Measurements from ENCODE around the gene DNAJB5. TPM values are rescaled to one million over a fixed set of nuclear protein-coding genes. Genes with fewer than 3 reads are reported as not detected.

The DNAJB5 gene
- total and polyA plus RNA-seq, 4 donors: 0.76 to 2.3 (median 1.8) TPM

DNA sequence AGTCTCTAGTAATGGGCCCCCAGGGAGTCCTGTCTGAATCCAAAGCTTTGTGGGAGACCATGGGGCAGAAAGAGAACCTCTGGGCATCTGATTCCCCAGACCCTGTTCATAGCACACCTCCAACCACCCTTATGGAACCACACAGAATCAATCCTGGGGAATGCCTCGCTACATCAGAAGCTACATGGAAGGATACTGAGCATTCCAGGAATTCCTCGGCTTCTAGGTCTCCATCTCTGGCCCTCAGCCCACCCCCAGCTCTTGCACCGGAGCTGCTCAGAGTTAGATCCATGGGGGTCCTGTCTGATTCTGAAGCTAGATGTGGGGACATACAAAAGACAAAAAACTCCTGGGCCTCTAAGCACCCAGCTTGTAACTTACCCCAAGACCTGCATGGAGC lies 54.5 kb downstream of the DNAJB5 start (continued):
- TF ChIP-seq, protein P1, sequence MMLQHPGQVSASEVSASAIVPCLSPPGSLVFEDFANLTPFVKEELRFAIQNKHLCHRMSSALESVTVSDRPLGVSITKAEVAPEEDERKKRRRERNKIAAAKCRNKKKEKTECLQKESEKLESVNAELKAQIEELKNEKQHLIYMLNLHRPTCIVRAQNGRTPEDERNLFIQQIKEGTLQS (IDR thresholded peaks at IDR 0.05): no peak
- TF ChIP-seq, protein P2, sequence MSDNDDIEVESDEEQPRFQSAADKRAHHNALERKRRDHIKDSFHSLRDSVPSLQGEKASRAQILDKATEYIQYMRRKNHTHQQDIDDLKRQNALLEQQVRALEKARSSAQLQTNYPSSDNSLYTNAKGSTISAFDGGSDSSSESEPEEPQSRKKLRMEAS (IDR thresholded peaks at IDR 0.05): no peak
- no peak for TF ChIP-seq JUND (IDR thresholded peaks at IDR 0.05)
- TF ChIP-seq EGR1 (IDR thresholded peaks at IDR 0.05; ENCODE audit: low read depth in 2 of 2): no peak

Other genes starting within 250 kb of the DNAJB5 start
- gene PHF24, start 31.5 kb upstream of the DNAJB5 start, total RNA-seq: under 1 TPM; 0.05 to 0.17 TPM
- gene PHF24, start 31.5 kb upstream of the DNAJB5 start, polyA plus RNA-seq: under 1 TPM; 0.01 to 0.03 TPM
- gene VCP, start 82.9 kb downstream of the DNAJB5 start, total RNA-seq: 100 to 1,000 TPM; 175 to 248 TPM
- gene VCP, start 82.9 kb downstream of the DNAJB5 start, polyA plus RNA-seq: 100 to 1,000 TPM in 1 of 2 donors, 10 to 100 TPM in 1; 57.6 to 131 TPM
- 10 to 100 TPM in 1 of 2 donors, 1 to 10 TPM in 1; 4.4 to 16.0 TPM for gene FANCG, start 90.2 kb downstream of the DNAJB5 start, total RNA-seq
- 1 to 10 TPM; 1.7 to 3.5 TPM for gene FANCG, start 90.2 kb downstream of the DNAJB5 start, polyA plus RNA-seq
- gene PIGO, start 106.8 kb downstream of the DNAJB5 start, total RNA-seq: 10 to 100 TPM; 10.5 to 15.7 TPM
- gene PIGO, start 106.8 kb downstream of the DNAJB5 start, polyA plus RNA-seq: 10 to 100 TPM; 15.2 to 16.0 TPM
- 10 to 100 TPM; 77.8 to 85.1 TPM for gene STOML2, start 113.4 kb downstream of the DNAJB5 start, total RNA-seq
- 10 to 100 TPM; 77.9 to 96.8 TPM for gene STOML2, start 113.4 kb downstream of the DNAJB5 start, polyA plus RNA-seq
- 10 to 100 TPM in 1 of 2 donors, 1 to 10 TPM in 1; 6.9 to 29.8 TPM for gene ATOSB, start 126.1 kb downstream of the DNAJB5 start, total RNA-seq
- 1 to 10 TPM; 2.8 to 4.3 TPM for gene ATOSB, start 126.1 kb downstream of the DNAJB5 start, polyA plus RNA-seq
- gene UNC13B, start 172.3 kb downstream of the DNAJB5 start, total RNA-seq: 10 to 100 TPM; 12.5 to 25.7 TPM
- 10 to 100 TPM in 1 of 2 donors, 1 to 10 TPM in 1; 5.5 to 11.4 TPM for gene UNC13B, start 172.3 kb downstream of the DNAJB5 start, polyA plus RNA-seq